ENCODE results near the gene SNRPA1. TPM values are rescaled to one million over a fixed set of nuclear protein-coding genes. Genes with fewer than 3 reads are reported as not detected.

The SNRPA1 gene
- total RNA-seq, 1 donor from 2014 or later: 114 TPM

GRCh38 chr15:101244889-101245668, 50.0 kb downstream of the SNRPA1 start:
- intact Hi-C loops (cut with micrococcal nuclease): no loop called here

GRCh38 chr15:101244036-101244781, 50.8 kb downstream of the SNRPA1 start:
- intact Hi-C loops (cut with micrococcal nuclease): no loop called here

GRCh38 chr15:101243420-101243819, 51.6 kb downstream of the SNRPA1 start:
- intact Hi-C loops (cut with micrococcal nuclease): no loop called here

GRCh38 chr15:101242999-101243336, 52.1 kb downstream of the SNRPA1 start:
- intact Hi-C loops (cut with micrococcal nuclease): loop anchor here (1.0 kb wide), 4 partner anchors 7 to 75 kb away; no protein-coding TSS in a partner anchor

GRCh38 chr15:101242160-101242998, 52.7 kb downstream of the SNRPA1 start:
- intact Hi-C loops (cut with micrococcal nuclease): loop anchor here (1.0 kb wide), 4 partner anchors 8 to 74 kb away; no protein-coding TSS in a partner anchor

GRCh38 chr15:101240358-101240757, 54.7 kb downstream of the SNRPA1 start:
- intact Hi-C loops (cut with micrococcal nuclease): no loop called here

GRCh38 chr15:101239724-101240136, 55.3 kb downstream of the SNRPA1 start:
- intact Hi-C loops (cut with micrococcal nuclease): loop anchor here (1.0 kb wide), 1 partner anchor 11 kb away; no protein-coding TSS in a partner anchor

GRCh38 chr15:101237251-101237650, 57.8 kb downstream of the SNRPA1 start:
- intact Hi-C loops (cut with micrococcal nuclease): no loop called here

- intact Hi-C loops (cut with micrococcal nuclease): no loop called here
Observed at GRCh38 chr15:101233651-101234280, 61.3 kb downstream of the SNRPA1 start.

GRCh38 chr15:101232677-101233076, 62.4 kb downstream of the SNRPA1 start:
- intact Hi-C loops (cut with micrococcal nuclease): no loop called here

Other genes with a start within 250 kb of the SNRPA1 start
- gene CHSY1, start 43.2 kb downstream of the SNRPA1 start, total RNA-seq: 52.2 and 53.5 TPM in 2 replicates
- 61.5 and 62.0 TPM in 2 replicates for gene SELENOS, start 17.8 kb downstream of the SNRPA1 start, total RNA-seq
- 2.4 and 2.5 TPM in 2 replicates for gene PCSK6, start 194.5 kb upstream of the SNRPA1 start, total RNA-seq

Measured in T-helper 1 cell treated with Interleukin-12 subunit alpha and Interleukin-12 subunit beta and Interleukin-4 antibody, amounts not matched to agents 30 ng/mL and 1 ng/mL, for 36 hours (primary cell).